Brain microvascular endothelial cell (primary cell): ENCODE data around the gene LONP1.

ENCODE experiments used
- DNase-seq: peaks from one replicate; pipeline ENCODE4 v3.0.0-alpha.2; 2020
- H3K27ac ChIP-seq: fragments of 250-450 bp; sonication (Bioruptor Pico); 2 replicates; pipeline ENCODE4 v1.5.1; 2020; ENCODE audit warnings: mild to moderate bottlenecking, moderate library complexity
- H3K27me3 ChIP-seq: fragments of 250-450 bp; sonication (Bioruptor Pico); replicated peaks from 2 replicates; pipeline ENCODE4 v1.5.1; 2020; ENCODE audit warnings: mild to moderate bottlenecking
- H3K36me3 ChIP-seq: fragments of 250-450 bp; sonication (Bioruptor Pico); replicated peaks from 2 replicates; pipeline ENCODE4 v1.5.1; 2020; ENCODE audit warnings: mild to moderate bottlenecking
- H3K4me3 ChIP-seq: 2 replicates; pipeline ENCODE4 v1.5.1; 2011; ENCODE audit warnings: low read depth, mild to moderate bottlenecking, control low read depth, low read length, moderate library complexity
- in situ Hi-C: cut with HindIII; loops from 2 replicates; pipeline ENCODE4 v1.10.0; 2017; ENCODE audit warnings: low sequenced_read_pairs, low pct_ligation_motif_present
- TF ChIP-seq, protein P1 (sequence below): IDR thresholded peaks from 2 replicates; pipeline ENCODE4 v1.5.1; 2011; ENCODE audit warnings: low read depth, mild to moderate bottlenecking, moderate library complexity, low read length, control low read depth, inconsistent platforms; ENCODE audit errors: missing control alignments

Gene LONP1

DNA sequence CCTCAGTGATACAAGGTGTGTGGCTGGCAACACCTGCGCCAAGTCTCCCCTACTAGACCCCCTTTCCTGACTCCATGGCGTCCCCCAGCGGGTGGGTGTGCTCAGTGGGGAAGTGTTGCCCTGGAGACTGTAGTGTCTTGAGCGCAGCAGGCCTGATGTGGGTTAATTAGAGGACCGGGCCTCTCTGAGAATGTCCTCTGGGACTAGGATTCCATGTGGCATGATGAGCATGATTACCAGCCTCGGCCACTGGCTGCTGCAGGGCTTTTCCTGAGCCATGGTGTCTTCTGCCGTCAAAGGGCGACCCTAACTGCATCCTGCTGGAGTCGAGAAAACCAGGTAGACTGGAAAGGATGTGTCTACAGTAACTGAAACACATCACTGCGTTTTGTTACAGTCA lies 67.7 kb downstream of the LONP1 start:
- no peak overlapping the region for H3K4me3 ChIP-seq
- H3K27me3 ChIP-seq, result no peaks in the 10 kb centered on the region
- no peak overlapping the region for H3K27ac ChIP-seq
- TF ChIP-seq, protein P1, sequence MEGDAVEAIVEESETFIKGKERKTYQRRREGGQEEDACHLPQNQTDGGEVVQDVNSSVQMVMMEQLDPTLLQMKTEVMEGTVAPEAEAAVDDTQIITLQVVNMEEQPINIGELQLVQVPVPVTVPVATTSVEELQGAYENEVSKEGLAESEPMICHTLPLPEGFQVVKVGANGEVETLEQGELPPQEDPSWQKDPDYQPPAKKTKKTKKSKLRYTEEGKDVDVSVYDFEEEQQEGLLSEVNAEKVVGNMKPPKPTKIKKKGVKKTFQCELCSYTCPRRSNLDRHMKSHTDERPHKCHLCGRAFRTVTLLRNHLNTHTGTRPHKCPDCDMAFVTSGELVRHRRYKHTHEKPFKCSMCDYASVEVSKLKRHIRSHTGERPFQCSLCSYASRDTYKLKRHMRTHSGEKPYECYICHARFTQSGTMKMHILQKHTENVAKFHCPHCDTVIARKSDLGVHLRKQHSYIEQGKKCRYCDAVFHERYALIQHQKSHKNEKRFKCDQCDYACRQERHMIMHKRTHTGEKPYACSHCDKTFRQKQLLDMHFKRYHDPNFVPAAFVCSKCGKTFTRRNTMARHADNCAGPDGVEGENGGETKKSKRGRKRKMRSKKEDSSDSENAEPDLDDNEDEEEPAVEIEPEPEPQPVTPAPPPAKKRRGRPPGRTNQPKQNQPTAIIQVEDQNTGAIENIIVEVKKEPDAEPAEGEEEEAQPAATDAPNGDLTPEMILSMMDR, result no peak
- in situ Hi-C loops, result no loop called here
- no peak for DNase-seq
- peaks cover 80% of the 10 kb centered on the region for H3K36me3 ChIP-seq

DNA sequence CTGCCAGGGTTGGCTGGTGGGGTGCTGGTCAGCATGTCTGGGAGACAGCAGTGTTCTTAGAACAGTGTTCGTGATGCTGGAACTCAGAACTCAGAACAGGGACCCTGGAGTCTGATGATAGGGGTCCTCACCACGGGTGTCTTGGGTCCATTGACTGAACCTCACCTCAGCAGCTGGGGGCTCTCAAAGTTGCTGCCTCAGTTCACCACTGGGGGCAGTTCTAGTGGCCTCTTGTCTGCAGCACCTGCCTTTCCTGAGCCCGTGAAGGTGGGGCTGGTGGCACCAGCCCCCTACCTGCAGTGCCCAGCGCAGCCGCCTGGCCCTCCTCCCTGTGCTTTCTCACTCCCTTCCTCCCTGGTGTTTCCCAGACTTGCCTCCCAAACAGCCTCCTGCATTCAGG lies 68.6 kb downstream of the LONP1 start:
- Histone ChIP-seq H3K27ac (no peak overlapping the region), H3K27me3 (no peaks in the 10 kb centered on the region), H3K4me3 (no peak overlapping the region), H3K36me3 (peaks cover 83% of the 10 kb centered on the region)
- in situ Hi-C loops, result no loop called here
- DNase-seq, result no peak
- TF ChIP-seq, protein P1, result peak; percentile 15

DNA sequence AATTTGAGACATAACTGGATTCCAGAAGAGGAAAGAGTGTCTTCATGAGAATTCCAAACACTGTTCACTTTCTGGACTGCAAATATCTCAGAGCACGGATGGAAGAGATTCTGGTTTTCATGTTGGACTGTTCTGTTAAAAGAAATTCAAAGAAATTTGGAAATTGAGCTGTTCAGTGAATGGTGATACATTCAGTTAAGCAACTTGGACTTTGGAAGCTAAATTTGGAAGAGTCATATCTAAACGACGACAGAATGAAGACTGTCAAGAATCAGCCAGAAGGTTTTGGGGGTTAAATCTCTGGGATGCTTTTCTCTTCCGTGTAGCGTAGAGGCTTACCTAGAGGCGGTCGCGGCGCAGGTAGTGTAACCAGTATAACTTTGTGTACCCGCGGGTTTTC lies 71.5 kb downstream of the LONP1 start:
- peaks cover 83% of the 10 kb centered on the region for H3K36me3 ChIP-seq
- no peak for DNase-seq
- in situ Hi-C loops, result no loop called here
- TF ChIP-seq, protein P1, result no peak
- no peaks in the 10 kb centered on the region for H3K27me3 ChIP-seq
- H3K4me3 ChIP-seq, result no peak overlapping the region
- H3K27ac ChIP-seq, result no peak overlapping the region

DNA sequence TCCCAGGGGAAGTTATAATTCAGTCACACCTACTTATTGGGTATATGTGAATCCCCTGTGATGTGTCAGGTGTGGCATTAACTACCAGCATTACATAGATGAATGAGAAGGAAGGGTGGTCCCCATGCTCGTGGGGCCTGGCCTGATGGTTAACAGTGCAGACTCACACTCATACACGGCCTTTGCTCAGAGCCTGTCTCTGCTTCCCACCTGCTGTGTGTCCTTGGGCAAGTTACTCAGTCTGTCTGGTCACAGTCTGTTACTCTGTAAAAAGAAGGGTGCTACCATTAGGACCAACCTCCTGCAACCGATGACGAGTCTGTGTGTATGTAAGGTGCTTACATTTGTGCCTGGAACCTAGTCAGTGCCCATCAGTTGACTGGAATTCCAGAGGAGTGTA lies 73.2 kb downstream of the LONP1 start:
- TF ChIP-seq, protein P1, result no peak
- Histone ChIP-seq H3K27me3 (no peaks in the 10 kb centered on the region), H3K27ac (no peak overlapping the region), H3K4me3 (no peak overlapping the region), H3K36me3 (peaks cover 81% of the 10 kb centered on the region)
- in situ Hi-C loops, result no loop called here
- no peak for DNase-seq

DNA sequence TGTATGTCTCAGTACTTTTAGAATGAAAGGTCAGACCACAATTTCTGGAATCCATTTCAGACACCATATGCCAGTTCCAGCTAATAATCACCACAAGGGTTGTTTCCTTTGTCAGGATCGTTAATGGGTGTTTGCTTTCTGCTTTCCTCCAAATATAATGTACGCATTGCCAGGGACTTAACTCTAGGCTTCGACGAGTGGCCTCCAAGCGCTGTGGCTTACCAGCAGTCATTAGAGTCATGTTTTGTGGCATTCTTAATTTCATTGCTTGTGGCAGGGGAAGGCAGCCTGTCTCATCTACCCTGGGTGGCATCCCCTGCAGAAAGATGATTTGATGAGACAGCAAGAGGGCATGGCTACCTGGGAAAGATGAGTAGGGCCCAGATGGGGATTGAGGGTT lies 74.5 kb downstream of the LONP1 start:
- in situ Hi-C loops, result no loop called here
- no peak for DNase-seq
- Histone ChIP-seq H3K27me3 (no peaks in the 10 kb centered on the region), H3K27ac (no peak overlapping the region), H3K36me3 (peaks cover 73% of the 10 kb centered on the region), H3K4me3 (no peak overlapping the region)
- TF ChIP-seq, protein P1, result no peak

DNA sequence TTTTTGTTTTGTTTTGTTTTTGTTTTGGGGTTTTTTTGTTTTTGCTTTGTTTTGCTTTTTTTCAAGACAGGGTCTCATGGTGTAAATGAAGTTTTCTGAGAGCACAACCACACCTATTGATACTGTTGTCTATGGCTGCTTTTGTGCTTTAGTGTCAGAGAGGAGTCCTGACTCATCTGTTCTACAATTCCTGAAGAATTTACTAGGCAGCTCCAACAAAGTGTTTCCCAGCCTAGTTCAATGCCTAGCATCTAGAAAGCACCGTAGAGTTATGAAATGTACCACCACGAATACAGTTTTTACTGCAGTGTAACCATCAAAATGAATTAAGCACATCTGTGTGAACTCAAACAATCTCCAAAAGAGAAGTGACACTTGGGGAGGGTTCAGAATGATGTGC lies 75.9 kb downstream of the LONP1 start:
- no peak for DNase-seq
- no peak overlapping the region for H3K27ac ChIP-seq
- TF ChIP-seq, protein P1, result no peak
- H3K4me3 ChIP-seq, result no peak overlapping the region
- no peaks in the 10 kb centered on the region for H3K27me3 ChIP-seq
- in situ Hi-C loops, result no loop called here
- H3K36me3 ChIP-seq, result peaks cover 64% of the 10 kb centered on the region
